Measurements from ENCODE around the gene SLC44A1. TPM values are rescaled to one million over a fixed set of nuclear protein-coding genes. Genes with fewer than 3 reads are reported as not detected.

SLC44A1 gene
- total and polyA plus RNA-seq, 2 of the 13 experiments (the other 11 are each of a cell fraction or from before 2014, with no cell fraction given) = 21.4 to 40.8 TPM

DNA sequence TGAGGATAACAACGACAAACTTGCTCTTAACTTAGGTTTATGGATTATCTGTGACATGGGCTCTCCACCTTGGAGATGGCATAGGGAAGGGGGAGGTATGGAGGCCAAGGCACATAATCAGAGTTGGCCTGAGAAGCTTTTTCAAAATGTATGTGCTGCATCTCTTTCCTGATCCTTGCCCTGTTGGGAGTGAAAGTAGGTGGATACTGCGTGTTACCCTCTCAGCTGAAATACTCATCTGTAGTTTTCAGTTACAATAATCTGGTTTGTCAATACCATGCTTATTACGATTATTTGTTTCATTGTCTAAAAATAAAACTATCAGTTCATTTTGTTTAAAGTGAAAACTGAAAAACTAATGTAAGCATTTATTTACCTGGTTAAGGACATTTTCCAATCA, 86.7 kb downstream of the SLC44A1 start:
- 66% methylated on average over 3 of the region's 3 CpGs for WGBS (ENCODE audit: low lambda C conversion rate)
- TF ChIP-seq, protein P1, sequence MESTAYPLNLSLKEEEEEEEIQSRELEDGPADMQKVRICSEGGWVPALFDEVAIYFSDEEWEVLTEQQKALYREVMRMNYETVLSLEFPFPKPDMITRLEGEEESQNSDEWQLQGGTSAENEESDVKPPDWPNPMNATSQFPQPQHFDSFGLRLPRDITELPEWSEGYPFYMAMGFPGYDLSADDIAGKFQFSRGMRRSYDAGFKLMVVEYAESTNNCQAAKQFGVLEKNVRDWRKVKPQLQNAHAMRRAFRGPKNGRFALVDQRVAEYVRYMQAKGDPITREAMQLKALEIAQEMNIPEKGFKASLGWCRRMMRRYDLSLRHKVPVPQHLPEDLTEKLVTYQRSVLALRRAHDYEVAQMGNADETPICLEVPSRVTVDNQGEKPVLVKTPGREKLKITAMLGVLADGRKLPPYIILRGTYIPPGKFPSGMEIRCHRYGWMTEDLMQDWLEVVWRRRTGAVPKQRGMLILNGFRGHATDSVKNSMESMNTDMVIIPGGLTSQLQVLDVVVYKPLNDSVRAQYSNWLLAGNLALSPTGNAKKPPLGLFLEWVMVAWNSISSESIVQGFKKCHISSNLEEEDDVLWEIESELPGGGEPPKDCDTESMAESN (CRISPR knock-in tag; conservative IDR thresholded peaks at IDR 0.05) = no peak
- TF ChIP-seq FOXO1 (CRISPR knock-in tag; IDR thresholded peaks at IDR 0.05) (no peak), ZNF496 (CRISPR knock-in tag; IDR thresholded peaks at IDR 0.05; ENCODE audit: insufficient replicate concordance) (no peak)
- Histone ChIP-seq H3K9ac (ENCODE audit: insufficient read depth, low read depth, low read length) (peak overlapping the region; percentile 37; the same call in 1 of the 2 replicates), H3K4me2 (ENCODE audit: low read depth, low read length) (peak overlapping the region; percentile 48), H3K36me3 (replicated peaks in 1 of 2; ENCODE audit: control insufficient read depth in 1 of 2, insufficient read depth in 2 of 2, low read length in 2 of 2) (peaks cover 0 to 6% of the 10 kb centered on the region in 2 experiments; a peak in 2 of 5 replicates), H3K4me3 (replicated peaks in 1 of 3; ENCODE audit: insufficient read depth in 1 of 3, low read depth in 2 of 3, low read length in 3 of 3) (peak overlapping the region in 1 of 3 experiments; percentile 3; a peak in 1 of 6 replicates), H3K9me3 (ENCODE audit: low read length) (no peaks in the 10 kb centered on the region), H2AFZ (ENCODE audit: low read length) (no peak overlapping the region), H4K20me1 (ENCODE audit: insufficient read depth, low read length) (no peaks in the 10 kb centered on the region), H3K27ac (ENCODE audit: extremely low read length, insufficient read depth, low read length) (peak overlapping the region; percentile 69), H3K27me3 (ENCODE audit: control insufficient read depth in 1 of 2, insufficient read depth in 2 of 2, low read length in 2 of 2) (no peaks in the 10 kb centered on the region), H3K4me1 (ENCODE audit: insufficient read depth, low read length) (peaks cover 53% of the 10 kb centered on the region), H3K79me2 (ENCODE audit: insufficient read depth, low read length) (peaks cover 3% of the 10 kb centered on the region)
- no peak for FAIRE-seq
- BruUV-seq (replicated peaks) = no TSS peak
- in situ Hi-C loops (cut with HindIII; ENCODE audit: extremely low pct_ligation_motif_present, low pct_unique_long_range_greater_than_20kb) = no loop called here
- ATAC-seq = peak; percentile 16; the same call in 1 of the 3 replicates
- DNase-seq (ENCODE audit: low spot score) = no peak
- POLR2A ChIA-PET = interaction anchor here (0.6 to 3.1 kb wide), 7 partner anchors 12 to 404 kb away, joined by 3 to 32 read pairs (median 5); partner anchors contain the start of gene SLC44A1
- CTCF ChIA-PET (ENCODE audit: low intra/inter-chr PET ratio, low total read pairs) = no interaction called here
- intact Hi-C loops (cut with micrococcal nuclease; ENCODE audit: unreplicated experiment) = loop anchor here (2.0 to 5.0 kb wide), 3 partner anchors 39 to 86 kb away; partner anchors contain the start of gene SLC44A1

DNA sequence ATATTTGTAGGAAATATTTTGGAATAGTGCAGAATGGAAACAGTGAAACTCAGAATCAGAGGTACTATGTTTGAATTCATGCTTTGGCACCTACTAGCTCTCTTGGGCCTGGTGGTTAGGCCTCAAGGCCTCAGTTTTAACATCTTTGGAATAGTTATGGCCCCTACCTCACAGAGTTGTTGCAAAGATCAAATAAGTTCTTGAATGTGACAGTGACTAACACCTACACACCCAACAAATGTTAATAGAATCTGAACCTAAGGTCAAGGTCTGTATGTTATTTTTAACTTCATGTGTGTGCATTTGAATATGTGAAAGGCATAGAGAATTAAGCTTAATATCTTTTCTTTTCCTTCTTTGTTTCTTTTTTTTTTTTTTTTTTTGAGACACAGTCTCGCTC, 87.3 kb downstream of the SLC44A1 start:
- peak overlapping the region; percentile 37; the same call in 1 of the 2 replicates for H3K9ac ChIP-seq (ENCODE audit: insufficient read depth, low read depth, low read length)
- ChIA-PET CTCF (ENCODE audit: low intra/inter-chr PET ratio, low total read pairs) (no interaction called here), POLR2A (interaction anchor here (0.6 to 3.1 kb wide), 6 partner anchors 12 to 140 kb away, joined by 3 to 32 read pairs (median 4); no protein-coding TSS in a partner anchor)
- H3K27ac ChIP-seq (ENCODE audit: extremely low read length, insufficient read depth, low read length) = peak overlapping the region; percentile 69
- H3K4me3 ChIP-seq (replicated peaks in 1 of 3; ENCODE audit: insufficient read depth in 1 of 3, low read depth in 2 of 3, low read length in 3 of 3) = no peak overlapping the region
- peaks cover 53% of the 10 kb centered on the region for H3K4me1 ChIP-seq (ENCODE audit: insufficient read depth, low read length)
- intact Hi-C loops (cut with micrococcal nuclease; ENCODE audit: unreplicated experiment) (loop anchor here (2.0 to 5.0 kb wide), 3 partner anchors 39 to 87 kb away; partner anchors contain the start of gene SLC44A1), in situ Hi-C loops (cut with HindIII; ENCODE audit: extremely low pct_ligation_motif_present, low pct_unique_long_range_greater_than_20kb) (no loop called here)
- H3K79me2 ChIP-seq (ENCODE audit: insufficient read depth, low read length) = peaks cover 3% of the 10 kb centered on the region
- H2AFZ ChIP-seq (ENCODE audit: low read length) = no peak overlapping the region
- no peaks in the 10 kb centered on the region for H4K20me1 ChIP-seq (ENCODE audit: insufficient read depth, low read length)
- peak; percentile 73 for DNase-seq (ENCODE audit: low spot score)
- 100% methylated on average over 1 of the region's 1 CpG for WGBS (ENCODE audit: low lambda C conversion rate)
- ATAC-seq = peak; percentile 62
- no peak for FAIRE-seq
- no TSS peak for BruUV-seq (replicated peaks)
- peak overlapping the region; percentile 48; the same call in 1 of the 2 replicates for H3K4me2 ChIP-seq (ENCODE audit: low read depth, low read length)
- H3K9me3 ChIP-seq (ENCODE audit: low read length) = no peaks in the 10 kb centered on the region
- peaks cover 3 to 12% of the 10 kb centered on the region in 2 experiments; a peak in 3 of 5 replicates for H3K36me3 ChIP-seq (replicated peaks in 1 of 2; ENCODE audit: control insufficient read depth in 1 of 2, insufficient read depth in 2 of 2, low read length in 2 of 2)
- H3K27me3 ChIP-seq (ENCODE audit: control insufficient read depth in 1 of 2, insufficient read depth in 2 of 2, low read length in 2 of 2) = no peaks in the 10 kb centered on the region
- TF ChIP-seq MED1 (CRISPR knock-in tag; IDR thresholded peaks at IDR 0.05) (peak; percentile 38; the same call in 1 of the 2 replicates), CEBPB (IDR thresholded peaks at IDR 0.05; ENCODE audit: borderline replicate concordance, low read depth, low read length) (0 out of 2 replicates have a peak, but pooled peaks have one; percentile 10), TBX3 (IDR thresholded peaks at IDR 0.05; ENCODE audit: borderline replicate concordance) (peak; percentile 55; the same call in 1 of the 2 replicates), ZSCAN29 (CRISPR knock-in tag; conservative IDR thresholded peaks at IDR 0.05) (0 out of 2 replicates have a peak, but pooled peaks have one; percentile 31), ELF3 (CRISPR knock-in tag; IDR thresholded peaks at IDR 0.05) (0 out of 2 replicates have a peak, but pooled peaks have one; percentile 19), HMG20A (CRISPR knock-in tag; IDR thresholded peaks at IDR 0.05; ENCODE audit: borderline replicate concordance) (peak; percentile 62; the same call in 1 of the 2 replicates), ZNF891 (CRISPR knock-in tag; IDR thresholded peaks at IDR 0.05) (no peak)
- TF ChIP-seq, protein P2, sequence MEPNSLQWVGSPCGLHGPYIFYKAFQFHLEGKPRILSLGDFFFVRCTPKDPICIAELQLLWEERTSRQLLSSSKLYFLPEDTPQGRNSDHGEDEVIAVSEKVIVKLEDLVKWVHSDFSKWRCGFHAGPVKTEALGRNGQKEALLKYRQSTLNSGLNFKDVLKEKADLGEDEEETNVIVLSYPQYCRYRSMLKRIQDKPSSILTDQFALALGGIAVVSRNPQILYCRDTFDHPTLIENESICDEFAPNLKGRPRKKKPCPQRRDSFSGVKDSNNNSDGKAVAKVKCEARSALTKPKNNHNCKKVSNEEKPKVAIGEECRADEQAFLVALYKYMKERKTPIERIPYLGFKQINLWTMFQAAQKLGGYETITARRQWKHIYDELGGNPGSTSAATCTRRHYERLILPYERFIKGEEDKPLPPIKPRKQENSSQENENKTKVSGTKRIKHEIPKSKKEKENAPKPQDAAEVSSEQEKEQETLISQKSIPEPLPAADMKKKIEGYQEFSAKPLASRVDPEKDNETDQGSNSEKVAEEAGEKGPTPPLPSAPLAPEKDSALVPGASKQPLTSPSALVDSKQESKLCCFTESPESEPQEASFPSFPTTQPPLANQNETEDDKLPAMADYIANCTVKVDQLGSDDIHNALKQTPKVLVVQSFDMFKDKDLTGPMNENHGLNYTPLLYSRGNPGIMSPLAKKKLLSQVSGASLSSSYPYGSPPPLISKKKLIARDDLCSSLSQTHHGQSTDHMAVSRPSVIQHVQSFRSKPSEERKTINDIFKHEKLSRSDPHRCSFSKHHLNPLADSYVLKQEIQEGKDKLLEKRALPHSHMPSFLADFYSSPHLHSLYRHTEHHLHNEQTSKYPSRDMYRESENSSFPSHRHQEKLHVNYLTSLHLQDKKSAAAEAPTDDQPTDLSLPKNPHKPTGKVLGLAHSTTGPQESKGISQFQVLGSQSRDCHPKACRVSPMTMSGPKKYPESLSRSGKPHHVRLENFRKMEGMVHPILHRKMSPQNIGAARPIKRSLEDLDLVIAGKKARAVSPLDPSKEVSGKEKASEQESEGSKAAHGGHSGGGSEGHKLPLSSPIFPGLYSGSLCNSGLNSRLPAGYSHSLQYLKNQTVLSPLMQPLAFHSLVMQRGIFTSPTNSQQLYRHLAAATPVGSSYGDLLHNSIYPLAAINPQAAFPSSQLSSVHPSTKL (CRISPR knock-in tag; IDR thresholded peaks at IDR 0.05) = peak; percentile 79
